Measurements from ENCODE around the gene VAMP4.
"Not testable (repeated sequence)": the region's sequence is repeated elsewhere in the genome, so short reads cannot be mapped to it uniquely, and the experiment has no call there.

Gene VAMP4

DNA sequence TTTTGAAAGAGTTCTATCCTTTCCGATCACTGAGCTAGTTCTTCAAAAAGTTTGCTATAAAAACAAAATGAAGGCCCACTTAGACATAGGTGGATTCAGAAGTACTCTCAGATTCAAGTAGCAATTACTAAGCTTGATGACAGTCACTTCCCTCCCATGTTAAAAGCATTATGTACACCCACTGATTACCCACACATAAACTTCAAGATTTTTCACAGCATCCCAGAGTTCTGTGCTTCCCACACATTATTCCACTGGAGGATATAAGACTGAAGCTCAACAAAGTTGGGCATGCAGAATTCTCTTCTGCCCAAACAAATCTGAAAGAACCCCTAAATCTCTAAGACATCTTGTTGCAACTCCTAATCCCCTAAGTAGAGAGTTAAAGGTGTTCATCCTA, 29.5 kb downstream of the VAMP4 start:
- no peak for DNase-seq (ENCODE audit: low read depth in 1 of 2, low spot score in 1 of 2)
- in situ Hi-C loops (cut with HindIII; ENCODE audit: low pct_unique_long_range_greater_than_20kb, low sequenced_read_pairs), result no loop called here
- TF ChIP-seq JUND (IDR thresholded peaks at IDR 0.05; ENCODE audit: low read depth), result no peak

DNA sequence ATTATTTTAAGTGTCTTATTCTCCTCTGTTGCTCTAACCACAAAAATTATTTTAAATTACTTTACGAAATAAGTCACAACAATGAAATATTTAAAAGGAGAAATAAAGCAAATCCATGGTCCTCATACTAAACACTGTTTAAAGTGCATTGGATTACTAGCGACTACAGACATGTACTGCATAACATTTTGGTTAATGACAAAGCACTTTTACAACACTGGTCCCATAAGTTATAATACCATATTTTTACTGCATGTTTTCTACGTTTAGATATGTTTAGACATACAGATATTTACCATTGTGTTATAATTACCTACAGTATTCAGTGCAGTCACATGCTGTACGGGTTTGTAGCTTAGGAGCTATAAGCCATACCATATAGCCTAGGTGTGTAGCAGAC, 30.2 kb downstream of the VAMP4 start:
- in situ Hi-C loops (cut with HindIII; ENCODE audit: low pct_unique_long_range_greater_than_20kb, low sequenced_read_pairs), result no loop called here
- no peak for TF ChIP-seq JUND (IDR thresholded peaks at IDR 0.05; ENCODE audit: low read depth)
- DNase-seq (ENCODE audit: low read depth in 1 of 2, low spot score in 1 of 2), result no peak

DNA sequence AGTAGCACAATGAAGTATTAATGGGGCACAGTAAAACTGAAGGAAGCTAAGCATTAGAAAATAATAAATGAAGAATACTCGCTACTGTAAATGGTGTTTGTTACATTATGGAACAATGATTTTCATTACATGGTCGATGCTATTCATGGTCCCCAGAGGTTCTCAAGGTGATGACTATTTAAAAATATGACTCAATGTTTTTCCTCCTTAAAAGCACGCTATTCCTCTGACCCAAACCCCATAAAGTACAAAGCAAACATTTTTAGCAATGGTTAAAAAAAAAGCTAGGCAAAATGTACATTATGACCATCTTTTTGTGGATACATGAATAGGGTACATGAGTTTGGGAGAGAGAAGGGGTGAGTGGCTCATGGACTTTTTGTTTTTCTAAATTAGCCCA, 34.3 kb downstream of the VAMP4 start:
- in situ Hi-C loops (cut with HindIII; ENCODE audit: low pct_unique_long_range_greater_than_20kb, low sequenced_read_pairs), result no loop called here
- no peak for TF ChIP-seq JUND (IDR thresholded peaks at IDR 0.05; ENCODE audit: low read depth)
- no peak for DNase-seq (ENCODE audit: low read depth in 1 of 2, low spot score in 1 of 2)

DNA sequence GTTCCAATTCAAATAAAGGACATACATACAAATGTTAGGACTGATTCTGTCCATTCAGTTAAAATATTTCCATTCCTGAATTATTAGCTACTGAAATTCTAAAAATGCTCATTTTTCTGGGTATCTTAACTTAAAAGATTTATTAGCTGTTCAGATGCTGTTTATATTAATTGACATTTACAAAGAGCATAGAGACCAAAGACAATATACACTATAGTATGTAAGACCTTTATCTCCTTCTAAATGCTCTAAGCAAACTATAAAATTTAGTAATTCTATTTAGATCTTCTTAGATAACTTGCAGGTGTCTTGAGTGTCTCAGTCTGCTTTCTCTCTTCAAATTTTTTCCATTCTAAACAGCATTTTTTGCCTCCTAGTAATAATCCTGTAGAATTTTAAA, 39.3 kb downstream of the VAMP4 start:
- TF ChIP-seq JUND (IDR thresholded peaks at IDR 0.05; ENCODE audit: low read depth), result no peak
- no peak for DNase-seq (ENCODE audit: low read depth in 1 of 2, low spot score in 1 of 2)
- in situ Hi-C loops (cut with HindIII; ENCODE audit: low pct_unique_long_range_greater_than_20kb, low sequenced_read_pairs), result no loop called here

DNA sequence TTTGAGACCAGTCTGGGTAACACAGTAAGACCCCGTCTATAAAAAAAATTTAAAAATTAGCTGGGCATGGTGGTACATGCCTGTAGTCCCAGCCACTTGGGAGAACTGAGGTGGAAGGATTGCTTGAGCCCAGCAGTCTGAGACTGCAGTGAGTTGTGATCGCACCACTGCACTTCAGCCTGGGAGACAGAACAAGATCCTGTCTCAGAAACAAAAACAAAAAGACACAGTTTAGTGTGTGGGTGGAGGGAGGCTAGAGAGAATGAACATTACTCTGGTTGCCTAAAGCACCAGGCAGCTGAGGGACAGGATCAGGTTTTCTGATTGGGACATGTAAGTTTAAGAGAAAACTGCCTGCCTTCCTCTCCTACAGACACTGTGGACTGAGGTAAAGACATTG, 42.3 kb downstream of the VAMP4 start:
- no peak for DNase-seq (ENCODE audit: low read depth in 1 of 2, low spot score in 1 of 2)
- in situ Hi-C loops (cut with HindIII; ENCODE audit: low pct_unique_long_range_greater_than_20kb, low sequenced_read_pairs), result no loop called here
- no peak for TF ChIP-seq JUND (IDR thresholded peaks at IDR 0.05; ENCODE audit: low read depth)

DNA sequence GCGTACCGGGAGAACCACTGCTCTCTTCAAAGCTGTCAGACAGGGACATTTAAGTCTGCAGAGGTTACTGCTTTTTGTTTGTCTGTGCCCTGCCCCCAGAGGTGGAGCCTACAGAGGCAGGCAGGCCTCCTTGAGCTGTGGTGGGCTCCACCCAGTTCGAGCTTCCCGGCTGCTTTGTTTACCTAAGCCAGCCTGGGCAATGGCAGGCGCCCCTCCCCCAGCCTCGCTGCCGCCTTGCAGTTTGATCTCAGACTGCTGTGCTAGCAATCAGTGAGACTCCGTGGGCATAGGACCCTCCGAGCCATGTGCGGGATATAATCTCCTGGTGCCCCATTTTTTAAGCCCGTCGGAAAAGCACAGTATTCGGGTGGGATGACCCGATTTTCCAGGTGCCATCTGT, 46.1 kb downstream of the VAMP4 start:
- DNase-seq (ENCODE audit: low read depth in 1 of 2, low spot score in 1 of 2); in situ Hi-C loops (cut with HindIII; ENCODE audit: low pct_unique_long_range_greater_than_20kb, low sequenced_read_pairs): not testable (repeated sequence)

DNA sequence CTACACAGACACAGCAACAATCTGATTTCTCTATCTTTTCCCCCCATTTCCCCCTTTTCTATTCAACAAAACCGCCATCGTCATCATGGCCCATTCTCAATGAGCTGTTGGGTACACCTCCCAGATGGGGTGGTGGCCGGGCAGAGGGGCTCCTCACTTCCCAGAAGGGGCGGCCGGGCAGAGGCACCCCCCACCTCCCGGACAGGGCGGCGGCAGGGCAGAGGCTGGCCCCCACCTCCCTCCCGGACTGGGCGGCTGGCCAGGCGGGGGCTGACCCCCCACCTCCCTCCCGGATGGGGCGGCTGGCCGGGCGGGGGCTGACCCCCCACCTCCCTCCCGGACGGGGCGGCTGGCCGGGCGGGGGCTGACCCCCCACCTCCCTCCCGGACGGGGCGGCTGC, 48.3 kb downstream of the VAMP4 start:
- DNase-seq (ENCODE audit: low read depth in 1 of 2, low spot score in 1 of 2); in situ Hi-C loops (cut with HindIII; ENCODE audit: low pct_unique_long_range_greater_than_20kb, low sequenced_read_pairs): not testable (repeated sequence)

DNA sequence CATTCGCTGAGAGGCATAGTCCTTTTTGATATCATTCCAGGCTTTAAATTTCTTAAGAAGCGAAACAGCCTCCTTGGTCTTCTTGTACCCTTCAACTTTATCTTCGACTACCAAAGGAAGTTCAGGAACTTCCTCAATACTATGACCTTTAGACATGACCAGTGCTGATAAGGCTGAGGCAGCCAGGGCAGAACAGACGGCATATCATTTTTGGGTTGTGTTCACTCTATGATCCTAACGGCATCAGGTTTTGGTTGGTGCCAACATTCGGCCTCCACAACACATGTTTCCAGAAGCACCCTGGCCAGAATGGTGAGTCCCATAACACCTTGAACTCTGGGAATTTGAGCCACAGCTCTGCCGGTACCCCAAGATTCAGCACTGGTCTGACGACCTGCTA, 58.0 kb downstream of the VAMP4 start:
- no peak for DNase-seq (ENCODE audit: low read depth in 1 of 2, low spot score in 1 of 2)
- no peak for TF ChIP-seq JUND (IDR thresholded peaks at IDR 0.05; ENCODE audit: low read depth)
- in situ Hi-C loops (cut with HindIII; ENCODE audit: low pct_unique_long_range_greater_than_20kb, low sequenced_read_pairs), result no loop called here

DNA sequence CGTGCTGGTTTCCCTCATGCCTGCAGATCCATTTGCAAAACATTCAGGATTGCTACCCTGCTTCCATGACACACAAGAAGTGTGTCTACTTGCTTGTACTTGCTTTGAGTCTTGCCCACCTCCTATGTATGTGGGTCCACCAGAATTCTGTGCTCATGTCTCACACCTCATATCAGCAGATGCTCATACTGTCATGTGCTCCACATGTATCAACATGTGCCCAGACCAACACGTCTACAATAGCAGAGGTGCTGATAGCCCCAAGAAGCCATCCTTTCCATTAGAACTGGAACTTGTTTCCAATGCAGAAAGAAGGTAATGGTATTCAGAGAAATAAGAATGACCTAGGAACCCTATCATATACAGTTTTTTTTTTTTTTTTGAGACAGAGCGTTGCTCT, 61.5 kb downstream of the VAMP4 start:
- DNase-seq (ENCODE audit: low read depth in 1 of 2, low spot score in 1 of 2), result no peak
- in situ Hi-C loops (cut with HindIII; ENCODE audit: low pct_unique_long_range_greater_than_20kb, low sequenced_read_pairs), result no loop called here
- TF ChIP-seq JUND (IDR thresholded peaks at IDR 0.05; ENCODE audit: low read depth), result no peak

DNA sequence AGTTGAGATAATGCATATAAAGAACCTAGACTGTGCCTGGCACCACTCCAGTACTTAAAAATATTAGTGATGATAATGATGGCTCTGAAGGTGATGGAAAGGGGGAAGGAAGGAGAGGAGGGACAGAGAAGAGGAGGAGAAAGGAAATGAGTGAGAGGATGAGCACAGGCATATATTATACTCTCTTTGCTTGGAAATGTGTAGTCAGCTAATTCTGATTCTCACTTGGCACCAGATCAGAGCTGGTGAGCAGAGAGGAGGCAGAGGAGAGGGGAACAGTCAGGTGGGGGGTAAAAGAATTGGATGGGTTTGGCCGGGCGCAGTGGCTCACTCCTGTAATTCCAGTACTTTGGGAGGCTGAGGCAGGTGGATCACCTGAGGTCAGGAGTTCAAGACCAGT, 65.0 kb downstream of the VAMP4 start:
- in situ Hi-C loops (cut with HindIII; ENCODE audit: low pct_unique_long_range_greater_than_20kb, low sequenced_read_pairs), result no loop called here
- no peak for DNase-seq (ENCODE audit: low read depth in 1 of 2, low spot score in 1 of 2)
- no peak for TF ChIP-seq JUND (IDR thresholded peaks at IDR 0.05; ENCODE audit: low read depth)

DNA sequence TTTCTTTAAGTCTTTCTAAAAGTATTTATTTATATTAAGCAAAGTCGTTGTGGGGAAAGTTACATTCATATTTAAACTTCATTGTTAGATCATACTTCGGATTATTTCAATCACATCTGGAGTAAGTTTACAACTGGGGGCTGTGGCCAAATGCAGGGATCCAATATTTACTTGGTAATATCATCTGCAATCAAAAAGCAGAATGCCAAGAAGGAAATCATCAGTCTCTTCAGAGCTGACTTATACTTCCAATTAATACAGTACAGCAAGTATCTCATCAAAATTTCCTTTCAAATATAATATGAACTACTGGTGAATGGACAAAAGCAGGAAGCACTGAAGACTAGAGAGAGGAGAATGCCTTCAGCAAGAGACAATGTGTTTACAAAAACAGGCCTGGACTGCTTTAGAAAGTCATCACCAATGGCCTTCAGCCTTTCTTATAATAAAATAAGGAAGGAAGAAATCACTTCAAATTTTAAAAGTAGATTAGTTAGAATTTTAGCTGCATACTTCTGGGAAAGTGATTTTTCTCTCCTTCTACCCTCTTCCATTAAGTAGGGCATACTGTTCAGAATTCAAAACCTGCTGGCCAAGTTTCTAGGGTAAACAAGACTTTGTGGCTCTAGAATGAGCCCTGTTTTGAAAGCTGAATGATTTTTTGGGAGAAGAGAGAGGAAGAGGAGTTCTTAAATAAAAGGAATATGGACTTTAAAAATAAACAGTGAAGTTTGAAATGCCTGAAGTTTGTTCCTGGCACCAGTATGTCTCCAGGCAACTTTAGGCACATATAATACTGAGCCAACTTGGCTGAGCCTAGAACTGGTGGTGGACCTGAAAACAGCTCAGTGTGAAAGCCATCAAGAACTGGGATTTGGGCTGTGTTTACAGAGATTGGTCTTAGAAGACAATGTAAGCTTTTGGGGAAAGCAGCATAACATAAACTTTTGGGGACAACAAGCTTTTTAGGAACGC, 67.1 kb downstream of the VAMP4 start:
- in situ Hi-C loops (cut with HindIII; ENCODE audit: low pct_unique_long_range_greater_than_20kb, low sequenced_read_pairs), result no loop called here
- no peak for TF ChIP-seq JUND (IDR thresholded peaks at IDR 0.05; ENCODE audit: low read depth)
- DNase-seq (ENCODE audit: low read depth in 1 of 2, low spot score in 1 of 2), result peak; percentile 37 to 76

DNA sequence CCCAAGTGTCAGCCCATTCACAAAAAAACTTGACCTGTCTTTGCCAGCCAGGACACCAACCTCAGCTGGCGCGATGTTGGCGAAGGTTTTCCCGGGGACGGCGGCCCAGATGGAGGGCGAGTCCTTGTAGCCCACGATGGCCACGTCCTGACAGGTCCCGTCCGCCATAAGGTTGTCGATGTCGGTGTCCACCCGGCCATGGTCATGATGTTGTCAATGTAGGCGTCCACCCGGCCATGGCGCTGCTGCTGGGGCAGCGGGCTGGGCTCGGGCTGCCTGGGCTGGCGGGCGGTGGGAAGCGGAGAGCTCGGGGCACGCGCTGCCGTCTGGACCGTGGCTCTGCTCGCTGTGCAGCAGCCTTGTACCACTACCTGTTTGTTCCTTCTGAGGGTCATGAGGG, 71.1 kb downstream of the VAMP4 start:
- DNase-seq (ENCODE audit: low read depth in 1 of 2, low spot score in 1 of 2), result no peak
- in situ Hi-C loops (cut with HindIII; ENCODE audit: low pct_unique_long_range_greater_than_20kb, low sequenced_read_pairs), result no loop called here
- TF ChIP-seq JUND (IDR thresholded peaks at IDR 0.05; ENCODE audit: low read depth), result no peak

DNA sequence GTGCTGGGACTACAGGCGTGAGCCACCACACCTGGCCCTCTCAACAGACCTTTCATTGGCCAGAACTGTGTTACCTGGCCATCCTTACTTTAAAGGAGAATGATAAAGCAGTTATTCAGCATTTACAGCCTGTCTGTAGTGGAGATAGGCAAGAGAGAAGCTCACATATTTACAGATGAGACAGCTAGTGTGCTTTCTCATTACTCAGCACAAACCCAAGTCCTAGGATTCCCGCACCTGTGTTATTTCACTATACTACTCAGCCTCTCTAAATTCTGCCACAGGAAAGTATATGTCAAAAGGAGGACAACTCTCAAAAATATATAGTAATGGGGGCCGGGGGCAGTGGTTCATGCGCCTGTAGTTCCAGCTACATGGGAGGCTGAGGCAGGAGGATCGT, 73.5 kb downstream of the VAMP4 start:
- no peak for TF ChIP-seq JUND (IDR thresholded peaks at IDR 0.05; ENCODE audit: low read depth)
- in situ Hi-C loops (cut with HindIII; ENCODE audit: low pct_unique_long_range_greater_than_20kb, low sequenced_read_pairs), result no loop called here

More for the DNA sequence above, 73.5 kb downstream of the VAMP4 start:
- no peak for DNase-seq (ENCODE audit: low read depth in 1 of 2, low spot score in 1 of 2)
